K562 (cell line): ENCODE measurements around the gene UBE2E3.

ENCODE experiments used
- CHCHD3 ChIP-seq: fragments of 250-450 bp; sonication (Bioruptor Pico); IDR thresholded peaks from 2 replicates; pipeline ENCODE4 v2.1.2; 2022; ENCODE audit warnings: mild to moderate bottlenecking
- CTCF ChIP-seq, 3 experiments: IDR thresholded peaks in 2 of 3; conservative IDR thresholded peaks in 1 of 3; 2 replicates each; pipeline ENCODE4 v1.5.1; 2011 to 2012; ENCODE audit warnings: low read length in 3 of 3, mild to moderate bottlenecking in 3 of 3, control low read depth in 2 of 3, improper control_type of control experiment in 1 of 3, inconsistent platforms in 1 of 3, low read depth in 1 of 3, mixed read lengths in 1 of 3, moderate library complexity in 1 of 3; ENCODE audit not compliant: insufficient read depth in 2 of 3
- MLX ChIP-seq, 2 experiments: fragments of 450-650 bp in 1 of 2; sonication (generic) in 1 of 2; formaldehyde crosslinking; conservative IDR thresholded peaks; 2 replicates each; pipeline versions ENCODE4 v1.4.0 to v1.8.1; 2020 to 2022; ENCODE audit warnings: mild to moderate bottlenecking in 1 of 2, missing genetic modification reagents in 1 of 2
- MYBL2 ChIP-seq, 2 experiments: fragments of 450-650 bp in 1 of 2; sonication (generic) in 1 of 2; formaldehyde crosslinking in 1 of 2; IDR thresholded peaks; 2 replicates each; pipeline versions ENCODE4 v1.6.1 to v1.8.1; 2017 to 2022; ENCODE audit warnings: borderline replicate concordance in 1 of 2, inconsistent platforms in 1 of 2, low read depth in 1 of 2, mild to moderate bottlenecking in 1 of 2, missing genetic modification reagents in 1 of 2, moderate library complexity in 1 of 2
- SP2 ChIP-seq: IDR thresholded peaks from 2 replicates; pipeline ENCODE4 v1.6.1; 2011; ENCODE audit warnings: mild to moderate bottlenecking, low read depth, low read length, moderate library complexity; ENCODE audit not compliant: poor library complexity, severe bottlenecking; ENCODE audit errors: extremely low read depth
- USF2 ChIP-seq: sonication (generic); formaldehyde crosslinking; IDR thresholded peaks from 2 replicates; pipeline ENCODE4 v1.5.0; 2020; ENCODE audit warnings: missing genetic modification reagents
- YY1 ChIP-seq, 3 experiments: IDR thresholded peaks; 2 replicates each; pipeline ENCODE4 v1.6.1; 2011; ENCODE audit warnings: low read length in 2 of 3, mild to moderate bottlenecking in 2 of 3, moderate library complexity in 2 of 3, borderline replicate concordance in 1 of 3, control low read depth in 1 of 3, low read depth in 1 of 3; ENCODE audit not compliant: insufficient read depth in 3 of 3, insufficient replicate concordance in 2 of 3, control insufficient read depth in 1 of 3, insufficient read length in 1 of 3; ENCODE audit errors: extremely low read depth in 1 of 3
- ZNF232 ChIP-seq: sonication (generic); formaldehyde crosslinking; IDR thresholded peaks from 2 replicates; pipeline ENCODE4 v1.8.0; 2022; ENCODE audit warnings: mild to moderate bottlenecking, missing genetic modification reagents

GRCh38 chr2:180953550-180953949, 26.9 kb upstream of the UBE2E3 start:
- TF ChIP-seq MLX (CRISPR knock-in tag; conservative IDR thresholded peaks at IDR 0.05) (no peak), USF2 (CRISPR knock-in tag) (no peak), SP2 (no peak), CTCF (IDR thresholded peaks at IDR 0.05 in 2 of 3, conservative IDR thresholded peaks at IDR 0.05 in 1 of 3; ENCODE audit: insufficient read depth in 2 of 3, low read depth in 1 of 3, low read length in 3 of 3) (no peak), MYBL2 (IDR thresholded peaks at IDR 0.05; ENCODE audit: low read depth) (no peak), MYBL2 (CRISPR knock-in tag; IDR thresholded peaks at IDR 0.05; ENCODE audit: borderline replicate concordance) (no peak), YY1 (IDR thresholded peaks at IDR 0.05; ENCODE audit: borderline replicate concordance in 1 of 3, control insufficient read depth in 1 of 3, extremely low read depth in 1 of 3, insufficient read depth in 3 of 3, insufficient read length in 1 of 3, insufficient replicate concordance in 2 of 3, low read depth in 1 of 3, low read length in 2 of 3) (no peak), CHCHD3 (CRISPR knock-in tag) (no peak), ZNF232 (CRISPR knock-in tag) (no peak)
